ENCODE results near the gene ASIC4. TPM values are rescaled to one million over a fixed set of nuclear protein-coding genes. Genes with fewer than 3 reads are reported as not detected.

Gene ASIC4
- total RNA-seq, 1 experiment from 2014 or later = not detected

DNA sequence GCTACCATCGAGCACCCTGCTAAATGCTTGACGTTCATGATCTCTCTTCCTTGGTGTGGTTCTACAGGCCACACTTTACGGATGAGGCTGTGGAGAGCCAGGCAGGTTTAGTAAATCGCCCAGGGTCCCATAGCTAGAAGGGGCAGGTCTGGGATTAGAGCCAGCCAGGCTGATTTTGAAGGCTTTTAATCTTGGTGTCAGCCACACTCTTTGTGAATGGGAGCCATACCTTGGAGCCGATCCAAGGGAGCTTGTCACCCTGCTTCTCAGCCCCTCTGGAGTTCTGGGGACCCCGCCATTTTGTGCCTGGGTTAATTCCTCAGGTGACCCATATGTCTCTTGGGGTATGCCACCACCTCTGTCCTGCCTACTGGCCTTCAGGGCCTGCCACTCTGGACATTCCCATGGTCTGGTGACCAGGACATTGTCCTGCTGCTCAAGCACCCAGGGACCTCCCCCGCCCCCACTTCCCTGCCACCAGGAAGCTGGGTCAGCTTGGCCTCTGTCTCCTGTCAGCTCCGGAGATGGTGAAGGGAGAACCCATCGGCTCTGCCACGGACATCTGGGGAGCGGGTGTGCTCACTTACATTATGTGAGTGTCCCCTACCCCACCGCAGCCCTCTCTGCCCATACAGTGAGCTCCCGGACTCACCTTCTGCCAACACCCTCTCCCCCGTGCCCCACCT, 22.9 kb upstream of the ASIC4 start:
- DNase-seq (ENCODE audit: unreplicated experiment) = no peak
- CTCF ChIA-PET = interaction anchor here (0.5 to 2.1 kb wide), 5 partner anchors 15 to 88 kb away, joined by 3 to 8 read pairs (median 3); no protein-coding TSS in a partner anchor
- TF ChIP-seq, protein P1, sequence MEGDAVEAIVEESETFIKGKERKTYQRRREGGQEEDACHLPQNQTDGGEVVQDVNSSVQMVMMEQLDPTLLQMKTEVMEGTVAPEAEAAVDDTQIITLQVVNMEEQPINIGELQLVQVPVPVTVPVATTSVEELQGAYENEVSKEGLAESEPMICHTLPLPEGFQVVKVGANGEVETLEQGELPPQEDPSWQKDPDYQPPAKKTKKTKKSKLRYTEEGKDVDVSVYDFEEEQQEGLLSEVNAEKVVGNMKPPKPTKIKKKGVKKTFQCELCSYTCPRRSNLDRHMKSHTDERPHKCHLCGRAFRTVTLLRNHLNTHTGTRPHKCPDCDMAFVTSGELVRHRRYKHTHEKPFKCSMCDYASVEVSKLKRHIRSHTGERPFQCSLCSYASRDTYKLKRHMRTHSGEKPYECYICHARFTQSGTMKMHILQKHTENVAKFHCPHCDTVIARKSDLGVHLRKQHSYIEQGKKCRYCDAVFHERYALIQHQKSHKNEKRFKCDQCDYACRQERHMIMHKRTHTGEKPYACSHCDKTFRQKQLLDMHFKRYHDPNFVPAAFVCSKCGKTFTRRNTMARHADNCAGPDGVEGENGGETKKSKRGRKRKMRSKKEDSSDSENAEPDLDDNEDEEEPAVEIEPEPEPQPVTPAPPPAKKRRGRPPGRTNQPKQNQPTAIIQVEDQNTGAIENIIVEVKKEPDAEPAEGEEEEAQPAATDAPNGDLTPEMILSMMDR (IDR thresholded peaks at IDR 0.05; ENCODE audit: unreplicated experiment) = no peak
- no peak overlapping the region for H3K4me3 Mint-ChIP-seq (ENCODE audit: unreplicated experiment)
- H3K27ac Mint-ChIP-seq (ENCODE audit: low read depth, unreplicated experiment) = no peak overlapping the region
- no peaks in the 10 kb centered on the region for H3K27me3 Mint-ChIP-seq (ENCODE audit: insufficient read depth, unreplicated experiment)
- BruUV-seq (replicated peaks) = no TSS peak
- H3K36me3 Mint-ChIP-seq (ENCODE audit: insufficient read depth, unreplicated experiment) = peaks cover 4% of the 10 kb centered on the region
- intact Hi-C loops (cut with micrococcal nuclease) = no loop called here
- POLR2A ChIA-PET = interaction anchor here (0.5 to 0.6 kb wide), 2 partner anchors 38 to 122 kb away, joined by 3 to 4 read pairs; no protein-coding TSS in a partner anchor
- no peaks in the 10 kb centered on the region for H3K9me3 Mint-ChIP-seq (ENCODE audit: unreplicated experiment)
- H3K4me1 Mint-ChIP-seq (ENCODE audit: insufficient read depth, unreplicated experiment) = no peaks in the 10 kb centered on the region

DNA sequence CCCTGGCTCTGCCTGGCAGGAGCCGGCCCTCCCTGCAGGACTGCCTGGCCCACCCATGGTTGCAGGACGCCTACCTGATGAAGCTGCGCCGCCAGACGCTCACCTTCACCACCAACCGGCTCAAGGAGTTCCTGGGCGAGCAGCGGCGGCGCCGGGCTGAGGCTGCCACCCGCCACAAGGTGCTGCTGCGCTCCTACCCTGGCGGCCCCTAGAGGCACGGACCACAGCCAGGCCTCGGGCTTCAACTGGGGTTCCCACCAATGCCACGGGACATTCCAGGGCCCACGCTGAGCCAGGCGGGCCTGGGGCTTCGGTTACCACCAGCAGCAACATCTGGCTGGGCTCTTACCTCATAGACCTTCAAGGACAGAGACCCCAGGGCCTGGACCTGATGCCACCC, 21.7 kb upstream of the ASIC4 start:
- no TSS peak for BruUV-seq (replicated peaks)
- Mint-ChIP-seq H3K36me3 (ENCODE audit: insufficient read depth, unreplicated experiment) (peaks cover 4% of the 10 kb centered on the region), H3K9me3 (ENCODE audit: unreplicated experiment) (no peaks in the 10 kb centered on the region), H3K27me3 (ENCODE audit: insufficient read depth, unreplicated experiment) (no peaks in the 10 kb centered on the region), H3K27ac (ENCODE audit: low read depth, unreplicated experiment) (peak overlapping the region; percentile 42), H3K4me3 (ENCODE audit: unreplicated experiment) (no peak overlapping the region), H3K4me1 (ENCODE audit: insufficient read depth, unreplicated experiment) (no peaks in the 10 kb centered on the region)
- CTCF ChIA-PET = interaction anchor here (2.1 kb wide), 1 partner anchor 16 kb away, joined by 8 read pairs; no protein-coding TSS in a partner anchor
- POLR2A ChIA-PET = no interaction called here
- no peak for DNase-seq (ENCODE audit: unreplicated experiment)
- intact Hi-C loops (cut with micrococcal nuclease) = no loop called here
- TF ChIP-seq, protein P1 (IDR thresholded peaks at IDR 0.05; ENCODE audit: unreplicated experiment) = no peak

DNA sequence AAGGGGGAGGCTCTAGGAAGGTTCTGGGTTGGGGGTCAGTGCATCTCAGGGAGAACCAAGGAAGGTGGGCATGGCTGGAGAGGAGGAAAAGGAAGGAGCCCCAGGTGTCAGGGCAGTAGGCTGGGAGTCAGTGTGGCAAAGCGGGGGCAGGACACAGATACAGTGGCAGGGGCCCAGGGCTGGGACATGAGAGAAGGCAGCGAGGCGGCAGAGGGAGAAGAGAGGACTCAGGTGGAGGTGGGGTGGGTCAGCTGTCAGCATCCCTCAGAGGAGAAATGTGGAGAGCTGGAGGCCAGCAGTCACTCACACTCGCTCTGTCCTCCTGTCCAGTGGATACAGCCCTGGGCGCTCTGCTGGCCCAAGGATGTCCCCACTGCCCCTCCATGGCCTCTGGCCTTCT, 21.2 kb upstream of the ASIC4 start:
- H3K27me3 Mint-ChIP-seq (ENCODE audit: insufficient read depth, unreplicated experiment) = no peaks in the 10 kb centered on the region
- intact Hi-C loops (cut with micrococcal nuclease) = no loop called here
- no peak for DNase-seq (ENCODE audit: unreplicated experiment)
- ChIA-PET CTCF (interaction anchor here (3.0 kb wide), 1 partner anchor 37 kb away, joined by 22 read pairs; no protein-coding TSS in a partner anchor), POLR2A (no interaction called here)
- H3K4me3 Mint-ChIP-seq (ENCODE audit: unreplicated experiment) = no peak overlapping the region
- peak overlapping the region; percentile 42 for H3K27ac Mint-ChIP-seq (ENCODE audit: low read depth, unreplicated experiment)
- TF ChIP-seq, protein P1 (IDR thresholded peaks at IDR 0.05; ENCODE audit: unreplicated experiment) = no peak
- no TSS peak for BruUV-seq (replicated peaks)
- H3K36me3 Mint-ChIP-seq (ENCODE audit: insufficient read depth, unreplicated experiment) = peaks cover 4% of the 10 kb centered on the region
- no peaks in the 10 kb centered on the region for H3K9me3 Mint-ChIP-seq (ENCODE audit: unreplicated experiment)
- H3K4me1 Mint-ChIP-seq (ENCODE audit: insufficient read depth, unreplicated experiment) = peaks cover under 1% of the 10 kb centered on the region

DNA sequence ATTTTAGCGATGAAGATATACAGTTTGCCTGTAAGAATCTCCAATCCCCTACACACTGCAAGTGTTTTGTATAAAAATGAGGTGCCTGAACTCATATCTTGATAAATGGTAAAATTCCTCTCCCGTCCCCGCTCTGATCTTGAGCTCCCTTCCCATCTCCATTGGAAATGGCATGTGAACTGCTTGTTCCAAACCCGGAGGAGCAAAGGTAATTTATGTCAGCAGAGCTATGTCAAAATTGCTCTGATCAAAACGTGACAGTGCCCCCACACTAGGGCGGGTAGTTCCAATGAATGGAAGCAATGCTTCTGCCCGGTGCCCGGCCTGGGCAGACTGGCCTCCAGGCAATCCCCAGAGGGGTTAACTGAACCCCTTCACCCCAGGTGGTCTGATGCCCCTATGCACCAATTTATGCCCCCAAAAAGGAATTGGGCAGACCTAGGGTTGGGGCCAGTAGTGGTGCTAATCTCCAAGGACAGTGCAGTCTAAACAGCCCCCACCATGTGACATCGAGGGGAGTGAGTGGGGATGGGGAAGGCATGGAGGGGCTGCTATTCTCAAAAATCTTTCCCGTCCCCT, 19.2 kb upstream of the ASIC4 start:
- no peak overlapping the region for H3K4me3 Mint-ChIP-seq (ENCODE audit: unreplicated experiment)
- BruUV-seq (replicated peaks) = no TSS peak
- intact Hi-C loops (cut with micrococcal nuclease) = no loop called here

More for the DNA sequence above, 19.2 kb upstream of the ASIC4 start:
- ChIA-PET CTCF (interaction anchor here (0.6 to 3.7 kb wide), 22 partner anchors 9 to 422 kb away, joined by 3 to 22 read pairs (median 4); no protein-coding TSS in a partner anchor), POLR2A (interaction anchor here (1.3 to 1.6 kb wide), 3 partner anchors 21 to 35 kb away, joined by 3 to 4 read pairs (median 3); no protein-coding TSS in a partner anchor)
- DNase-seq (ENCODE audit: unreplicated experiment) = no peak
- TF ChIP-seq, protein P1 (IDR thresholded peaks at IDR 0.05; ENCODE audit: unreplicated experiment) = no peak
- Mint-ChIP-seq H3K27me3 (ENCODE audit: insufficient read depth, unreplicated experiment) (no peaks in the 10 kb centered on the region), H3K4me1 (ENCODE audit: insufficient read depth, unreplicated experiment) (peaks cover 16% of the 10 kb centered on the region), H3K36me3 (ENCODE audit: insufficient read depth, unreplicated experiment) (peaks cover 4% of the 10 kb centered on the region), H3K27ac (ENCODE audit: low read depth, unreplicated experiment) (no peak overlapping the region), H3K9me3 (ENCODE audit: unreplicated experiment) (no peaks in the 10 kb centered on the region)
